BJ (cell line): ENCODE data around the gene GFOD1. TPM values are rescaled to one million over a fixed set of nuclear protein-coding genes. Genes with fewer than 3 reads are reported as not detected.

Source experiments
- CTCF ChIA-PET: fragments of 350-600 bp; formaldehyde crosslinking; extraction: SDS; loops from one replicate; lab custom pipeline; 2021; ENCODE audit warnings: antibody characterized with exemption, inconsistent platforms; lab: Yijun Ruan, JAX
- POLR2A ChIA-PET: fragments of 300-600 bp; sonication (Branson Sonifier 250); formaldehyde crosslinking; extraction: SDS; loops from one replicate; lab custom pipeline; 2021; ENCODE audit warnings: antibody characterized with exemption; lab: Charles Lee
- DNase-seq: peaks from one replicate; pipeline ENCODE4 v3.0.0-alpha.2; 2011; ENCODE audit warnings: low read depth
- H3K27me3 ChIP-seq: 2 replicates; pipeline ENCODE4 v1.6.0; 2011; ENCODE audit warnings: low read length; ENCODE audit not compliant: control insufficient read depth, insufficient read depth
- H3K36me3 ChIP-seq: 2 replicates; pipeline ENCODE4 v1.5.1; 2011; ENCODE audit warnings: low read length; ENCODE audit not compliant: control insufficient read depth, insufficient read depth
- H3K4me3 ChIP-seq: 2 replicates; pipeline ENCODE4 v1.5.1; 2011; ENCODE audit warnings: low read depth, mild to moderate bottlenecking, control low read depth, low read length
- CTCF ChIP-seq: IDR thresholded peaks from 2 replicates; pipeline ENCODE4 v1.5.1; 2011; ENCODE audit warnings: low read depth, mild to moderate bottlenecking, control low read depth, inconsistent platforms, low read length, moderate library complexity; ENCODE audit not compliant: insufficient read depth
- polyA plus RNA-seq: library from polyadenylated mRNA; depleted of rRNA; stranded (reverse); fragments of >200 nt; gene quantifications from 2 replicates; pipeline ENCODE4 v1.2.3, GENCODE V29; 2011

Gene GFOD1
- polyA plus RNA-seq, 1 experiment, result 0.76 TPM

- no peaks in the 10 kb centered on the region for H3K27me3 ChIP-seq
- ChIA-PET POLR2A (no interaction called here), CTCF (interaction anchor here (1.0 kb wide), 1 partner anchor 161 kb away, joined by 3 read pairs; no protein-coding TSS in a partner anchor)
- H3K4me3 ChIP-seq, result no peak overlapping the region
- DNase-seq, result no peak
- H3K36me3 ChIP-seq, result no peaks in the 10 kb centered on the region
- no peak for TF ChIP-seq CTCF
These were observed 110.2 kb downstream of the GFOD1 start for GRCh38 chr6:13377054-13377758.

- ChIA-PET POLR2A (no interaction called here), CTCF (no interaction called here)
- DNase-seq, result no peak
- Histone ChIP-seq H3K4me3 (no peak overlapping the region), H3K27me3 (no peaks in the 10 kb centered on the region), H3K36me3 (no peaks in the 10 kb centered on the region)
- no peak for TF ChIP-seq CTCF
These were observed 112.0 kb downstream of the GFOD1 start for GRCh38 chr6:13375360-13375878.

GRCh38 chr6:13373919-13374318 lies 113.5 kb downstream of the GFOD1 start:
- DNase-seq, result no peak
- Histone ChIP-seq H3K4me3 (no peak overlapping the region), H3K27me3 (no peaks in the 10 kb centered on the region), H3K36me3 (no peaks in the 10 kb centered on the region)
- POLR2A ChIA-PET, result no interaction called here
- CTCF ChIA-PET, result no interaction called here
- no peak for TF ChIP-seq CTCF

- no peak overlapping the region for H3K4me3 ChIP-seq
- ChIA-PET POLR2A (no interaction called here), CTCF (interaction anchor here (0.7 kb wide), 1 partner anchor 11 kb away, joined by 5 read pairs; no protein-coding TSS in a partner anchor)
- H3K36me3 ChIP-seq, result no peaks in the 10 kb centered on the region
- no peaks in the 10 kb centered on the region for H3K27me3 ChIP-seq
- no peak for TF ChIP-seq CTCF
- no peak for DNase-seq
These were observed 113.9 kb downstream of the GFOD1 start for GRCh38 chr6:13373488-13373886.

GRCh38 chr6:13372688-13373487 lies 114.5 kb downstream of the GFOD1 start:
- CTCF ChIA-PET, result interaction anchor here (0.7 to 1.1 kb wide), 4 partner anchors 11 to 178 kb away, joined by 3 to 5 read pairs (median 3); no protein-coding TSS in a partner anchor
- H3K4me3 ChIP-seq, result no peak overlapping the region
- no peaks in the 10 kb centered on the region for H3K27me3 ChIP-seq
- DNase-seq, result no peak
- no peak for TF ChIP-seq CTCF
- POLR2A ChIA-PET, result no interaction called here
- H3K36me3 ChIP-seq, result no peaks in the 10 kb centered on the region
